Neural cell (in vitro differentiated cells): ENCODE measurements around the gene ADAMTS2.

ENCODE experiments used
- EZH2 ChIP-seq: fragments of 200-600, 300-800 bp; shearing (Covaris generic), sonication (generic); IDR thresholded peaks from 2 replicates; pipeline ENCODE4 v1.6.1; 2014; ENCODE audit warnings: antibody characterized with exemption, low read length, borderline replicate concordance, mild to moderate bottlenecking; ENCODE audit not compliant: insufficient read depth, poor library complexity, severe bottlenecking
- REST ChIP-seq: IDR thresholded peaks from 2 replicates; pipeline ENCODE4 v1.6.1; 2012; ENCODE audit warnings: borderline replicate concordance
- TF ChIP-seq, protein P1 (sequence below): fragments of 450-650 bp; IDR thresholded peaks from 2 replicates; pipeline ENCODE4 v1.5.1; 2014; ENCODE audit warnings: antibody characterized with exemption, mild to moderate bottlenecking, moderate library complexity; ENCODE audit not compliant: poor library complexity, severe bottlenecking

DNA sequence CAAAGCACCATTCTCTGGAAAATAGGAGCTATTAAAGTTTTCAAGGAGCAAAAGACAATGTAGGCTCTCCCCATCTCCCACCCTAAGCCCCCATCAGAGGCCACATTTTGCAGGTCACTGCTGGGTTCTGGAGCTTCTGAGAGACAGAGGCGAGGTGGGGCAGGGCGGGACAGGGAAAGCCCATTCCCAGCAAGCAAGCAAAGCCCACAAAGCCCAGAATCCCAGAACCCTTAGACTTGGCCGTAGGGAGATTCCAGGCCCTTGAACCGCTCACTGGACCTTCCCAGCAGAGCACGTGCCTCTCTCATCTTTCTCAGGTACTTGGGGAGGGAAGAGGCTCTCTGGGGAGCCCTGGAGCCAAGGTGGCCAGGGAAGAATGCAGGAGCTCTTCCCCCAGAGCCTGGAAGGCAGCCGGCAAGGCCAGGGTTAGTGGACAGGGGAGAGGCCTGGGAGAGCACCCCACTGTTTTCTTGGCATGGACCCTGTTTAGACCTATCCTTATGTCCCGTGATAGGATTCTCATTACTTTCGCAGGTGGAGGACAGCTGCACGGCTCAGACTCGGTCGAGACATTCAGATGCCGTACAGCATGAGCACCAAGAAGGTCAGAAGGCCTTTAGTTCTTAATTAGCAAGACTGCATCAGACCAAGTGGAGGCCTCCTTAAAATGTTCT, 232.7 kb downstream of the ADAMTS2 start:
- TF ChIP-seq, protein P1, sequence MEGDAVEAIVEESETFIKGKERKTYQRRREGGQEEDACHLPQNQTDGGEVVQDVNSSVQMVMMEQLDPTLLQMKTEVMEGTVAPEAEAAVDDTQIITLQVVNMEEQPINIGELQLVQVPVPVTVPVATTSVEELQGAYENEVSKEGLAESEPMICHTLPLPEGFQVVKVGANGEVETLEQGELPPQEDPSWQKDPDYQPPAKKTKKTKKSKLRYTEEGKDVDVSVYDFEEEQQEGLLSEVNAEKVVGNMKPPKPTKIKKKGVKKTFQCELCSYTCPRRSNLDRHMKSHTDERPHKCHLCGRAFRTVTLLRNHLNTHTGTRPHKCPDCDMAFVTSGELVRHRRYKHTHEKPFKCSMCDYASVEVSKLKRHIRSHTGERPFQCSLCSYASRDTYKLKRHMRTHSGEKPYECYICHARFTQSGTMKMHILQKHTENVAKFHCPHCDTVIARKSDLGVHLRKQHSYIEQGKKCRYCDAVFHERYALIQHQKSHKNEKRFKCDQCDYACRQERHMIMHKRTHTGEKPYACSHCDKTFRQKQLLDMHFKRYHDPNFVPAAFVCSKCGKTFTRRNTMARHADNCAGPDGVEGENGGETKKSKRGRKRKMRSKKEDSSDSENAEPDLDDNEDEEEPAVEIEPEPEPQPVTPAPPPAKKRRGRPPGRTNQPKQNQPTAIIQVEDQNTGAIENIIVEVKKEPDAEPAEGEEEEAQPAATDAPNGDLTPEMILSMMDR, result no peak
- TF ChIP-seq REST (no peak), EZH2 (no peak)
